Hematopoietic multipotent progenitor cell treated with erythropoietin and hydrocortisone succinate and interleukin-3 and kit ligand, for 17 days (in vitro differentiated cells): Measurements from ENCODE around the gene LGALS7B.
A peak's percentile ranks its signal among the peaks of the same experiment; 100 is the strongest.
"Not testable (repeated sequence)": the region's sequence is repeated elsewhere in the genome, so short reads cannot be mapped to it uniquely, and the experiment has no call there.

Experiments
- DNase-seq: peaks from one replicate; pipeline ENCODE4 v3.0.0-alpha.2; 2015; ENCODE audit warnings: low spot score

LGALS7B gene

DNA sequence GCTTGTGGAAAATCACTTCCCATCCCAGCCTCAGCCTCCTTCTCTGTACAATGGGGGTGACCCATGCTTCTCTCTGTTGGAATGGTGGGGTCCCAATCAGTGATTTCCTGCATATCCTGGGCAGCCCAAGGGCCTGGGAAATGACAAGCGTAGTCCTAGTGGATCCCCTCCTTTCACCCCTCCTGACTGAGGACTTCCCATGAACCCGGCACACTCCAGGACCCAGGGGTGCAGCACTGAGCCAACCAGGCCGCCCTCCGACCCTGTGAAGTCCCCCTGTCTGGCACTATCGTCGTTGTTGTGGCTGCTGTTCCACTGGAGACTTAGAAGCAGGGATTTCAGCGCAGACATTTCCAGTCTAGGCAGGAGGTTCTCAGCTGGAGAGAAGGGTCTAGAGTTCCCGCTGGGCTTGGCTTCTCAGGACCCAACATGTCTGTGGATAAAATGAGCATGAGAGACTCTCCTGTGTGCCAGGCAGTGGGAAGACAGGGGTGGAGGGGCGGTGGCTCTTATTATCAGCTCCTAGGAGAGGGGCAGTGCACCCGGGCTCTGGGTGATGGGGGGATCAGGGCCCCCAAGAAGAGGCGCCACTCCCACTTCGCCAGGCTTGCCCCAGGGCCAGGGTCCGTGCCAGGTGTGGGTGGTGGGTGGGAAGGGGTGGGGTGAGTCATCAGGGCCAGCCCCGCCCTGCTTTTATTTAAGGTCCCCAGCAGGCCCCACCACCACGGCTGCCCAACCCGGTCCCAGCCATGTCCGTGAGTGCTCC is at the start of gene LGALS7B:
LGALS7B (plus strand) TSS at position 723 of the 766 bp plus-strand sequence; CDS start at position 750, 27 bp downstream.
- DNase-seq, result no peak

DNA sequence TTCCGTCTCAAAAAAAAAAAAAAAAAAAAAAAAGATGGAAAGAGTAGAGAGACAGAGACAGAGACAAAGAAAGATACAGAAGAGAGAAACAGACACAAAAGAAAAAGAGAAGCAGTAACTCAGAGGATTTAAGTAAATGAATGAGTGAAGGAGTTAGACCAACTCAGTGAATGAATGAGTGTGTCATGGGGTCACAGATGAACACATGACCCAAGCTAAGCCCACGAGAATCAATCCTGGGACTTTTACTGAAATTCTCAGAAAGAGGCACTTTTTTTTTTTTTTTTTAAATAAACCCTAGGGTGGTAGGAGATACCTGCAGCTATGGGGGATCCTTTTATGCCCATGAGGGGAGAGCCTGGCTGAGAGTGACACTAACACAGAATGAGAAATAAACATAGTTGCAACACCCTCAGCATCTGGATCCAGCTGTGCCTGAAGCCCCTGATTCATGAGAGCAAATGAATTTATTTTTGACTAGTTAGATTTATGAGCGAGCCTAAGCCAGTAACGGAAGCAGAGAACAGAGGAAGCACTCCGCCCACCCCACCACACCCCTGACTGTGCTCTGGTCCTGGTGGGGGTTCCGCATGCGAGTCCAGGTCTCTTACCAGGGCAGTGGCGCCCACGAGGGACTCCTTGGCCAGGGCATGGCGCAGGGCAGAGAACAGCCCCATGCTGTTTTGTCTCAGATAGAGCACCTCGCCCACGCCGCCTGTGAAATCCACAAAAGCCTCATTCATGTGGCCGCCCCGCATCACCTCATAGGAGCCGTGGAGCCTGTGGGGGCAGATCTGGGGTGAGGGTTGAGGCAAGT is 49.4 kb upstream of the LGALS7B start:
- DNase-seq, result no peak

DNA sequence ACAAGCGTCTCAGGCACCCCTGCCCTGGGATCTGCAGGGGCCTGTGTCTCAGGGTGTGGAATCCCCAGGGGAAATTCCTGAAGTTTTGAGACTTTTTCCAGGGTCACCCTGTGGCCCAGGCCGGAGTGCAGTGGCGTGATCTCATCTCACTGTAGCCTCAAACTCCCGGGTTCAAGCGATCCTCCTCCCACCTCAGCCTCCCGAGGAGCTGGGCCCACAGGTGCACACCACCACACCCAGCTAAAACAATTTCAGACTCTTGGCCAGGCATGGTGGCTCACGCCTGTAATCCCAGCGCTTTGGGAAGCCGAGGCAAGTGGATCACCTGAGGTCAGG is 48.8 kb upstream of the LGALS7B start:
- DNase-seq, result no peak

DNA sequence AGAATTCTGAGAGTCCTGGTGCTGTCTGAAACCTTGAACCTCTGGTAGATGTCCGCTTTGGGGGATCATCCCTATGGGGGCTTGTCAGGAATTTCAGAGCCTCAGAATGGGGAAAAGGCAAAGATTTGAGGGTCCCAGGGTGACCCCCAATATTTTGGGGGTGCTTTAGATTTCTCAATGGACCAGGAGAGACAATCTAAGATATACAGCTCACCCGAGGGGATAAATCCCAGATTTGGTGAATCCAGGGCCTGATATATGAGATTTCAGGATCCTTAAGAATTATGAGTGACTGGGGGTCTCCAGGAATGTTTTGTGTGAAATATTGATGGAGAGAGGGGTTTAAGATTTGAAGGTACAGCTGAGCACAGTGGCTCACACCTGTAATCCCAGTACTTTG is 48.1 kb upstream of the LGALS7B start:
- DNase-seq, result no peak

DNA sequence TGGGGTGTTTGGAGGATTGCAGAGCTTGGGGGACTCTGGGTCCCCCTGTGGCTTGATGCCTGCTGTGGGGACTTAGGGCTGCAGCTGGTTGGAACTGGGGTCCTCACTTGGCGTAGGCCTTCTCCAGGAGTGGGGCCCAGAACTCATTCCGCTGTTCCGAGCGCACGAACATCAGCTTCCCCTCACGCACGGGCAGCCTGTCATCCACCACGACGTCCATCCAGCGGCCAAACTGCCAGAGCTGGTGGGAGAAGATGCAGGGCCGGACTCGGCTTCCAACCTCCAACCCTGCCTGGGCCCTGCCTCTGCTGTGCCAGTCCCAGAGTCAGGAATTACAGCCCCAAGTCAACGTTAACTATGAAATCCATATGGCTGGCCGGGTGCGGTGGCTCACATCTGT is 47.3 kb upstream of the LGALS7B start:
- DNase-seq, result no peak

DNA sequence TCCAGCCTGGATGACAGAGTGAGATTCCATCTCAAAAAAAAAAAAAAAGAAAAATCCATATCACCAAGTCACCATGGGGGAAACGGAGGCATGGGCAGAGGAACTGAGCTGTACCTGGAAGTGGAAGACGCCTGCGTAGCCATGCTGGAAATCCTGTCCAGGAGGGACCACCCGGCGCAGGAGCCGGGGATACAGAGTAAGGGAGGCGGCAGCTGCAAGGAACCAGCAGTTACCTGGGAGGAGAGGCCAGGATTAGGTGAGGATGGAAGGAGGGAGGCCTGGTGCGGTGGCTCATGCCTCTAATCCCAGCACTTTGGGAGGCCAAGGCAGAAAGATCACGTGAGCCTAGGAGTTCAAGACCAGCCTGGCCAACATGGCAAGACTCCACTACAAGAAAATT is 46.7 kb upstream of the LGALS7B start:
- DNase-seq, result no peak

DNA sequence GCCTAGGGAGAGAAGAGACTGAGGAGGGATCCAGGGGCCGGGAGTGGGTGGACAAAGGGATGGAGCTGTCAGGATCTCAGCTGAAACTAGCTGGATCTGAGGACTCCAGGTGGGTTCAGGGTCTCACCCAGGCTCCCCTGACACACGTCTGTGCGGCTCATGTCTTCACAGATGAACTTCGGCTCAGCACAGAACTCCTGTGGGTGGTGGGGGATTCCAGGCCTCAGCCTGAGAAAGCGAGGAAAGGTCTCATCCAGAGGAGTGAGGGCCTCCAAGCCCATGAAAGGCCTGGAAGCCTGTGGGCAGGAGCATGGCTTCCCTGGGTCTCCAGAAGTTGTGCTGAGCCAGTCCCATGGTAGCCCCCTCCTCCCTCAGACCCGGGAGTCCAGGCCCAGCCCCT is 46.1 kb upstream of the LGALS7B start:
- DNase-seq, result no peak

DNA sequence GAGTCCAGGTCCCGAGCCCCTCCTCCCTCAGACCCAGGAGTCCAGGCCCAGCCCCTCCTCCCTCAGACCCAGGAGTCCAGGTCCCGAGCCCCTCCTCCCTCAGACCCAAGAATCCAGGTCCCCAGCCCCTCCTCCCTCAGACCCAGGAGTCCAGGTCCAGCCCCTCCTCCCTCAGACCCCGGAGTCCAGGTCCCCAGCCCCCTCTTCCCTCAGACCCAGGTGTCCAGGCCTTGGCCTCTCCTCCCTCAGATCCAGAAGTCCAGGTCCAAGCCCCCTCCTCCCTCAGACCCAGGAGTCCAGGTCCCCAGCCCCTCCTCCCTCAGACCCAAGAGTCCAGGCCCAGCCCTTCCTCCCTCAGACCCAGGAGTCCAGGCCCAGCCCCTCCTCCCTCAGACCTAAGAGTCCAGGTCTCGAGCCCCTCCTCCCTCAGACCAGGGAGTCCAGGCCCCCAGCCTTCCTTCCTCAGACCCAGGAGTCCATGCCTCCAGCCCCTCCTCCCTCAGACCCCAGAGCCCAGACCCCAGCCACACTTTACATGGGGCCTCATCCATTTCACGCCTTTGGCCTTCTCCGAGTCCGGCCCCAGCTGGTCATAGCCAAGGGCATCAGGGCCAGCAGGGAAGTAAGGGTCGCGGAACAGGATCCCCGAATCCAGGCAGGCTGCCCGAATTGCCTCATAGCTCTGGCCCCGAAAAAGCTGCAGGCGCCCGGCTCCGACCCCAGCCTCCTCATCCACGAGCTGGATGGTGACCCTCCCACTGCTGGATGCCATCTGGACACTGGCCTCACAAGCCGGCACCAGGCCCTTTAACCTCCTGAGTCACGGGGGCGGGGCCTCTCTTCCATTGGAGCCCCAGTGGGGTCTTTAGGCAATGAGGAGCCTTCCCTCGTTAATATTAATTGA is 45.4 kb upstream of the LGALS7B start:
- DNase-seq, result no peak

DNA sequence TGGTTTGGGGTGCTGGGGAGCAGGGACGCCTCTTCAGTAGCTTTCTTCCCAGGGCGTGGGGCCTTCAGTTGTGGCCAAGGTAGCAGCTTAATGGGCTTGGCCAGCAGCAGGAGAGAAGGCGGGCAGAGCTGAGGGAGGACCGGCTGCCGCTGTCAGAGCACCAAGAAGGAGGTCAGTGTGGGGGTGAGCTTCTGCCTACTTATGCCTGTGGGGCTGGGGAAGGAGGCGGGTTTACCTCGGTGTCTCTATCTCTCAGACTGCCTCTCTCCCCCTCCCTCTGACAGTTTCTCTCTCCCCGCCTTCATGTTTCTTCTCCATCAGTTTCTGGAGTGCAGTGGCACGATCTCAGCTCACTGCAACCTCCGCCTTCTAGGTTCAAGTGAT is 44.7 kb upstream of the LGALS7B start, which contains the start of gene CAPN12:
CAPN12 (minus strand) TSS at position 177 of the 384 bp plus-strand sequence. CDS start 309 bp downstream, outside the sequence.
- no peak for DNase-seq

DNA sequence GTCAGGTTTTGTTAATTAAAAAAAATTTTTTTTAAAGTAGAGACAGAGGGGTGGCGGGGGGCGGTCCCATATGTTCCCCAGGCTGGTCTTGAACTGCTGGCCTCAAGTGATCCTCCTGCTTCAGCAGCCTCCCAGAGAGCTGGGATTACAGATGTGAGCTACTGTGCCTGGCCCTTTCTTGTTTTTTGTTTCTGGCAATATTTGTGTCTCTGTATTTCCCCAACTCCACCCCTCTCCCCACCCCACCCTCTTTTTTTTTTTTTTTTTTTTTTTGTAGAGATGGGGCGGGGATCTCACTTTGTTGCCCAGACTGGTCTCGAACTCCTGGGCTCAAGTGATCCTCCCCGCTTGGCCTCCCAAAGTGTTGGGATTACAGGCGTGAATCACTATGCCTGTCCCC is 44.1 kb upstream of the LGALS7B start:
- DNase-seq, result no peak

DNA sequence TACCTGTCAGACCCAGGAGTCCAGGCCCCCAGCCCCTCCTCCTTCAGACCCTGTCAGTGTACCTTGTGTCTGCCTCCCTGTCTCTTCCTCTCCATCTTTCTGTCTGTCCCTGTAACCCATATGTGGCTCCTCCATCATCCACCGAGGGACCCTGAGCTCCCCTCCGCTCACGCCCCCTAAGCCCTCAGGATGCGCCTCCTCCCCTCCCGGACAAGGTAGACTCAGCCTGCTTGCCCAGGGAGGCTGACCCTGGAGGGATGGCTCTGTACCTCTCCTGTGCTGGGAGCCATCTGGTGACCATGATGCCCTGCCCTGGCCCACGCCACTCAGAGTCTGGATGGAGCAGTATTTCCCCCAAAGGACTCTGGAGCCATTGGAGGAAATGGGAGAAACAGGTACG is 43.7 kb upstream of the LGALS7B start:
- no peak for DNase-seq

DNA sequence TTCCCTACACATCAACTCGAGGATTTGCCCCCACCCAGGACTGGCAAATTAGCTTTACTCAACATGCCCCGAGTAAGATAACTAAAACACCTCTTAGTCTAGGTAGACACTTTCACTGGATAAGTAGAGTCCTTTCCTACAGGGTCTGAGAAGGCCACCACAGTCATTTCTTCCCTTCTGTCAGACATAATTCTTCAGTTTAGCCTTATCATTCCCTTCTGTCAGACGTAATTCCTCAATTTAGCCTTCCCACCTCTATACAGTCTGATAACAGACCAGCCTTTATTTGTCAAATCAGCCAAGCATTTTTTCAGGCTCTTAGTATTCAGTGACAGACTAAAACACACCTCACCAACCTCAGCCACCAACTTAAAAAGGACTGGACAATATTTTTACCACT is 35.2 kb upstream of the LGALS7B start:
- DNase-seq, result peak; percentile 45

DNA sequence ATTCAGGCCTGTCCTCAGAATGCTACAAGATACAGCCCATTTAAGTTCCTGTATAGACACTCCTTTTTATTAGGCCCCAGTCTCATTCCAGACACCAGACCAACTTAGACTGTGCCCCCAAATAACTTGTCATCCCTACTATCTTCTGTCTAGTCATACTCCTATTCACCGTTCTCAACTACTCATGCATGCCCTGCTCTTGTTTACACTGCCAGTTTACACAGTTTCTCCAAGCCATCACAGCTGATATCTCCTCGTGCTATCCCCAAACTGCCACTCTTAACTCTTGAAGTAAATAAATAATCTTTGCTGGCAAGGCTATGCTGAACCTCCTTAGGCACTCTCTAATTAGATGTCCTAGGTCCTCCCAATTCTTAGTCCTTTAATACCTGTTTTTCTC is 34.8 kb upstream of the LGALS7B start:
- not testable (repeated sequence) for DNase-seq

DNA sequence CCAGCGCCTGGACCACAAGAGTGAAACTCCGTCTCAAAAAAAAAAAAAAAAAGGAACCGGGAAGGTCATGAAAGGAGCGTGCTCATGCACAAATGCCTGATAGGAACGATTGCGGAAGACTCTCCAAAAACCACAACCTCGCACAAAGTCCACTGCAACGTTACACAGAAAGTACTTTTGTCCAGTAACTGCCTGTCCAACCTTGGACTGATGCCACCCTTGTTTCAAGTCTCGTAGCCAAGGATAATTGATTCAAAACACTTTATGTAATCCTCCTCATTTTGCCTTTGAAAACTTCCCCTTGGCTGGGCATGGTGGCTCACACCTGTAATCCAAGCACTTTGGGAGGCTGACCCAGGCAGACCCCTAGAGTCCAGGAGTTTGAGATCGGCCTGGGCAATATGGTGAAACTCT is 29.4 kb upstream of the LGALS7B start:
- DNase-seq, result no peak

DNA sequence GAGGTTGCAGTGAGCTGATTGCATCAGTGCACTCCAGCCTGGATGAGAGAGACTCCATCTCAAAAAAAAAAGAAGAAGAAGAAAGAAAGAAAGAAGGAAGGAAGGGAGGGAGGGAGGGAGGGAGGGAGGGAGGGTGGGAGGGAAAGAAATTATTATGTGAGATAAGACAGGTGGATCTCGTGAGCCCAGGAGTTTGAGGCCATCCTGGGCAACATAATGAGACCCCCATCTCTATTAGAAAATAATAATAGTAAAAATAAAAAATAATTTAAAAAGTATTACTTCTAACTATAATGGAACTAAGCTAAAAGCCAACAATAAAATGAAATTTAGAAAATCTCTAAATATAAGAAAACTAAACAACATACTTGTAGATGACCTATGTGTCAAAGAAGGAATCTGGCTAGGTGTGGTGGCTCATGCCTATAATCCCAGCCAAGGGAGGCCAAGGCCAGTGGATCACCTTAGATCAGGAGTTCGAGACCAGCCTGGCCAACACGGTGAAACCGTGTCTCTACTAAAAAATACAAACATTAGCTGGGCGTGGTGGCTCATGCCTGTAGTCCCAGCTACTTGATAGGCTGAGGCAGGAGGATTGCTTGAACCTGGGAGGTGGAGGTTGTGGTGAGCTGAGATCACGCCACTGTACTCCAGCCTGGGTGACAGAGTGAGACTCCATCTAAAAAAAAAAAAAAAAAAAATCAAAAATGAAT is 28.0 kb upstream of the LGALS7B start:
- not testable (repeated sequence) for DNase-seq

DNA sequence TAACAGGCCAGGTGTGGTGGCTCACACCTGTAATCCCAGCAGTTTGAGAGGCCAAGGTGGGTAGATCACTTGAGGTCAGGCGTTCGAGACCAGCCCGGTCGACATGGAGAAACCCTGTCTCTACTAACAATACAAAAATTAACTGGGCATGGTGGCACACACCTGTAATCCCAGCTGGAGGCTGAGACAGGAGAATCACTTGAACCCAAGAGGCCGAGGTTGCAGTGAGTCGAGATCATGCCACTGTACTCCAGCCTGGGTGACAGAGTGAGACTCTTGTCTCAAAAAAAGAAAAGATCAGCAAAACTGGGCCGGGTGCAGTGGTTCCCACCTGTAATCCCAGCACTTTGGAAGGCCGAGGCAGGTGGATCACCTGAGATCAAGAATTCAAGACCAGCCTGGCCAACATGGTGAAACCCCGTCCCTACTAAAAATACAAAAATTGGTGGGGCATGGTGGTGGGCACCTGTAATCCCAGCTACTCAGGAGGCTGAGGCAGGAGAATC is 27.1 kb upstream of the LGALS7B start:
- DNase-seq, result not testable (repeated sequence)

DNA sequence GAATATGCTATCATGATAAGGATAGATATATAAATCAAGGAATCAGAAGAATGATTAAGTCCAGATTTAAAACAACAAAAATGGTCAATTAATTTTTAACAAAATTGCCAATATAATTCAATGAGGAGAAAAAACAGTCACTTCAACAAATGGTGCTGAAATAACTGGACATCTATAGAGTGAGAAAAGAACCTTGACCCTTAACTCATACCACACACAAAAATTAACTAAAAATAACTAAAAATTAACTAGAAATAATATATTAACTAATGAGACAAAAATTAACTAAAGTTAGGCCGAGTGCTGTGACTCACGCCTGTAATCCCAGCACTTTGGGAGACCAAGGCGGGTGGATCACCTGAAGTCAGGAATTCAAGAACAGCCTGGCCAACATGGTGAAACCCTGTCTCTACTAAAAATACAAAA is 25.2 kb upstream of the LGALS7B start:
- no peak for DNase-seq

DNA sequence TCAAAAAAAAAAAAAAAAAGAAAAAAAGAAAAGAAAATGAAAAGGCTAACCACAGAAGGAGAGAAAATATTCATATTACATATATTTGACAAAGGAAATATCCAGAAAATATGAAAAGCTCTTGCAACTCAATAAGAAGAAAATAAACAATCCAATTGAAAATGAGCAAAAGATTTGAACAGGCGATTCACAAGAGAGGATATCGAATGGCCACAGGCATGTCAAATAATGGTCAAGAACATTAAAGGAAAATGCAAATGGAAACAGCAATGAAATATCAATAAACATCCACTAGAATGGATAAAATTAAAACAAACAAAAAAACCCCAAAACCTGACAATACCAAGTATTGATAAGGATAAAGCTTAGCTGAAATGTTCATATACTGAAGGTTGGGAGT is 23.8 kb upstream of the LGALS7B start:
- DNase-seq, result no peak

DNA sequence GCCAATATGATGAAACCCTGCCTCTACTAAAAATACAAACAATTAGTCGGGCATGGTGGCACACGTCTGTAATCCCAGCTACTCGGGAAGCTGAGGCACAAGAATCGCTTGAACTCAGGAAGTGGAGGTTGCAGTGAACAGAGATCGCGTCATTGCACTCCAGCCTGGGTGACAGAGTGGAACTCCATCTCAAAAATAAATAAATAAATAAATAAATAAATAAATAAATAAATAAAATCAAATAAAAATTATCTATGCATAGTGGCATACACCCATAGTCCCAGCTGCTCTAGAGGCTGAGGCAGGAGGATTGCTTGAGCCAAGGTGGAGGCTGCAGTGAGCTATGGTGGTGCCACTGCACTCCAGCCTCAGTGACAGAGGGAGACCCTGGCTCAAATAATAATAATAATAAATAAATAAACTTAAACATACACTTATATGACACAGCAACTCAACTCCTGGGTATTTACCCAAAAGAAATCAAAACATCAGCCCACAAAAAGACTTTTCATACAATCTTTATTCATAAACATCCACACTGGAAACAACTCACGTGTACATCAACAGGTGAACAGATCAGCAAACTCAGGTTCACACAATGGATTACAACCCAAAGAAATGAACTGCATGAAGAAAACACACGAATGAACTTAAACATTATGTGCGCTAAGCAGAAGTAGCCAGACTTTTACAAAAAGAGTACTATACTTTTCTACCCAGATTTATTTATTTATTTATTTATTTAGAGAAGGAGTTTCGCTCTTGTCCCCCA is 22.5 kb upstream of the LGALS7B start:
- no peak for DNase-seq

DNA sequence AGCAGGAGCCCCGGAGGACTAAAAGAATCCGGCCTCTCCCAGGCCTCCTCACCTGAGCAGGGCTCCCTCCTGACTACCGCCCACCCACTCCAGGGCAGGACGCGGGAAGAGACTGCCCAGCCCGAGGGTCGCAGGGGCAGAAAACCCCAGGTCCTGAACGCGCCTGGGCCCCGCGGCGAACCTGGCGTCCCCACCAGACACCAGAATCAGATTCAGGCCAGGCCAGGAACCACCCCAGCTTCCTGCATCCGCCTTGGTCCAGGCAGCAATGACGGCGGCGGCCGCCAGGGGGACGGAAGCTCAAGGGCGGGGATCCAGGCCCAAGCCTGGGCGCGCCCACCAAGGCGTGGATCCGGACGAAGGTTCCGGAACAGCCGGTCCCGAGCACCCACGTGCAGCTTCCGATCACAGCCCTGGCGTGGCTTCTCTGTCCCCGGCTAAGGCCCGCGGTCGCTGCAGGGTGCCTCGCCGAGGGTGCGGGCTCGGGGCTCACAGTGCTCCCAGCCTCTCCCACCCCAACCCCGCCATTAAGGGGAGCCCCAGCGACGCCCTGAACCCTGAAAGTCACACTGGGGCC is 19.3 kb upstream of the LGALS7B start:
- peak; percentile 85 for DNase-seq
